Natural killer cell (primary cell): ENCODE results near the gene TSPAN18. TPM values are rescaled to one million over a fixed set of nuclear protein-coding genes. Genes with fewer than 3 reads are reported as not detected.

Experiments used
- ATAC-seq, 3 donors: fragments of 150-1000 bp in 2 of 3; fragments of 200-7000 bp in 1 of 3; cut with Tn5 transposase; 1 replicate in 1 of 3; 2 replicates in 2 of 3; pipeline ENCODE4 v1.10.0; 2021; ENCODE audit warnings: mild to moderate bottlenecking in 2 of 3, moderate library complexity in 2 of 3
- DNase-seq, 2 donors: peaks; one replicate each; pipeline versions ENCODE4 v3.0.0 to v3.0.0-alpha.2; 2013 to 2021; ENCODE audit warnings: mixed read lengths in 1 of 2
- H3K27ac ChIP-seq: one replicate; pipeline ENCODE4 v1.5.1; 2013; ENCODE audit warnings: mild to moderate bottlenecking, low read length
- H3K27me3 ChIP-seq: one replicate; pipeline ENCODE4 v1.6.1; 2013; ENCODE audit warnings: low read length; ENCODE audit not compliant: control insufficient read depth, insufficient read depth
- H3K36me3 ChIP-seq: one replicate; pipeline ENCODE4 v1.6.1; 2013; ENCODE audit warnings: low read length; ENCODE audit not compliant: control insufficient read depth, insufficient read depth
- H3K4me1 ChIP-seq: one replicate; pipeline ENCODE4 v1.6.1; 2013; ENCODE audit warnings: low read length; ENCODE audit not compliant: control insufficient read depth, insufficient read depth
- H3K4me3 ChIP-seq: one replicate; pipeline ENCODE4 v1.5.1; 2013; ENCODE audit warnings: low read length
- H3K9me3 ChIP-seq: one replicate; pipeline ENCODE4 v1.6.1; 2013; ENCODE audit warnings: low read length; ENCODE audit not compliant: control insufficient read depth, insufficient read depth
- H3K27ac Mint-ChIP-seq, 2 donors: one replicate each; pipeline ENCODE4 v1.8.0; 2022; ENCODE audit warnings: mild to moderate bottlenecking in 2 of 2, mixed read lengths in 2 of 2, moderate library complexity in 1 of 2
- H3K27me3 Mint-ChIP-seq, 2 donors: one replicate each; pipeline ENCODE4 v1.8.0; 2022; ENCODE audit warnings: low read depth in 2 of 2, mixed read lengths in 2 of 2
- H3K36me3 Mint-ChIP-seq: one replicate; pipeline ENCODE4 v1.8.0; 2022; ENCODE audit warnings: mixed read lengths
- H3K4me1 Mint-ChIP-seq, 2 donors: one replicate each; pipeline ENCODE4 v1.8.0; 2022; ENCODE audit warnings: mixed read lengths in 2 of 2
- H3K4me3 Mint-ChIP-seq: one replicate; pipeline ENCODE4 v1.8.0; 2022; ENCODE audit warnings: mild to moderate bottlenecking, moderate library complexity, mixed read lengths
- H3K9me3 Mint-ChIP-seq, 2 donors: one replicate each; pipeline ENCODE4 v1.8.0; 2022; ENCODE audit warnings: mixed read lengths in 2 of 2
- WGBS: methylation state at CpG from one replicate; pipeline ENCODE4 v1.1.7; 2013; ENCODE audit warnings: missing lambda C conversion rate; ENCODE audit not compliant: insufficient coverage; 5-methylcytosine and 5-hydroxymethylcytosine counted together
- intact Hi-C: fragments of 100-400 bp; cut with micrococcal nuclease; formaldehyde crosslinking; loops from one replicate; pipeline ENCODE4 v1.14.2; 2022
- total RNA-seq, 4 donors: library from RNA; stranded (reverse); fragments of 120-200 nt in 1 of 4; gene quantifications; one replicate each; pipeline versions ENCODE4 v1.2.3 to v1.2.4, GENCODE V29; 2013 to 2022
- TF ChIP-seq, protein P1 (sequence below): fragments of 200-600 bp; IDR thresholded peaks from one replicate; pipeline ENCODE4 v1.8.0; 2022; ENCODE audit warnings: antibody characterized with exemption

TSPAN18 gene
- total RNA-seq, 3 donors from 2014 or later (not counting 1 experiment from before 2014, with no cell fraction given): 1.9 to 2.4 (median 2.3) TPM

DNA sequence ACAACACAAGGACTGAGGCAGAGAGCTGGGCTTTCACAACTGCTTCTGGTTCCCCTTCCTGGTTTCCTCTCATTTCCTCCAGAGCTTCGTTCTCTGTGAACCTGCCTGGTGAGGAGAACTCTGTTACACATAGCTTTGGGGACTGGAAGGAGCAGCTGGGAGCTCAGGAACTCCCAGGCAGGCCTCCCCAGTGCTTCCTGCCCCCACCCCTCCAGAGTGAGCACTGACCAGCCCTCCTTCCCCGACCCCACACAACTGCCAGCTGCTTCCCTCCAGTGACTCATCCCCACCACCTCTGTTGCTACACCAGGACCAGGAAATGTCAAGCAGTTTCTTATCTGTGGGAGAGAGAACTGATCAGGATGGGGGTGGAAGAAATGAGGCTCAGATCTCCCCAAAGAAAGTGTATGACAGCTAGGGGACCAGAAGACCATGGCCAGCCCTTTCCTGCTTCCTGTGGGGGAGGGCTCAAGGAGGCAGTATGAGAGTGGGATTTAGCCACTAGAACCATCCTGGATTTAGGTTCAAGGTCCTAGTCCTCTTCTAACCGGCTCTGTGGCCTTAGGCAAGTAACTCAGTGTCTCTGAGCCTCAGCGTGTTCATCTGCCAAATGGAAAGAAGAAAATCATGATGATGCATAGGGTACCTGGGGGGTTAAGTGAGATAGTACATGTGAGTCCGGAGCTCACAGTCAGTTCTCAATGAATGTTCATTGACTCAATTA lies 228.4 kb downstream of the TSPAN18 start:
- peaks cover 28% of the 10 kb centered on the region for H3K4me1 ChIP-seq
- TF ChIP-seq, protein P1, sequence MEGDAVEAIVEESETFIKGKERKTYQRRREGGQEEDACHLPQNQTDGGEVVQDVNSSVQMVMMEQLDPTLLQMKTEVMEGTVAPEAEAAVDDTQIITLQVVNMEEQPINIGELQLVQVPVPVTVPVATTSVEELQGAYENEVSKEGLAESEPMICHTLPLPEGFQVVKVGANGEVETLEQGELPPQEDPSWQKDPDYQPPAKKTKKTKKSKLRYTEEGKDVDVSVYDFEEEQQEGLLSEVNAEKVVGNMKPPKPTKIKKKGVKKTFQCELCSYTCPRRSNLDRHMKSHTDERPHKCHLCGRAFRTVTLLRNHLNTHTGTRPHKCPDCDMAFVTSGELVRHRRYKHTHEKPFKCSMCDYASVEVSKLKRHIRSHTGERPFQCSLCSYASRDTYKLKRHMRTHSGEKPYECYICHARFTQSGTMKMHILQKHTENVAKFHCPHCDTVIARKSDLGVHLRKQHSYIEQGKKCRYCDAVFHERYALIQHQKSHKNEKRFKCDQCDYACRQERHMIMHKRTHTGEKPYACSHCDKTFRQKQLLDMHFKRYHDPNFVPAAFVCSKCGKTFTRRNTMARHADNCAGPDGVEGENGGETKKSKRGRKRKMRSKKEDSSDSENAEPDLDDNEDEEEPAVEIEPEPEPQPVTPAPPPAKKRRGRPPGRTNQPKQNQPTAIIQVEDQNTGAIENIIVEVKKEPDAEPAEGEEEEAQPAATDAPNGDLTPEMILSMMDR: no peak
- intact Hi-C loops: no loop called here

DNA sequence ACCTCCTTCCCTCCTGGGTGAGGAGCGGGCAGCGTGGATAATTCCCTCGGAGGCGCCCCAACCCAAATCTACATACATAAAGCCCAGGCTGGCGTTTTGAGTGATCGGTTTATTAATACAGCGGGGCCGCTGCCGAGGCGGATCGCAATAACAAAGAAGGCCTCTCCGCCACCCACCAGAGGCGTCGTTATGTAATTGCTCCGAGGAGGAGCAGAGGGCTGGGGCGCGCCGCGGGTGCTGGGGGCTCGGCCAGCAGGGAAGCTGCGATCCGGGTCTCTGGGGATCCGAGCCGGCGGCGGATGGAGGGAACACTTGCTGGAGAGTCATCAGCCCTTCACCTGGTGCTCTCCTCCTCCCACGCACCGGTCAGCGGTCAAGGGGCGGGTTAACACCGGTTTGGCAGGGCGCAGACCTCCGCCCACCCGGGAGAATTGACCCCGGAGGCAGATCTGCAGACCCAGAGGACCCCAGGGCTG lies 230.3 kb downstream of the TSPAN18 start:
- Histone ChIP-seq H3K9me3 (no peaks in the 10 kb centered on the region), H3K4me3 (no peak overlapping the region), H3K27ac (no peak overlapping the region), H3K27me3 (no peaks in the 10 kb centered on the region), H3K4me1 (peaks cover 21% of the 10 kb centered on the region), H3K36me3 (no peaks in the 10 kb centered on the region)
- H3K4me3 Mint-ChIP-seq: no peak overlapping the region
- intact Hi-C loops: no loop called here
- peaks cover 0 to 35% of the 10 kb centered on the region in 2 donors for H3K27me3 Mint-ChIP-seq
- TF ChIP-seq, protein P1: no peak
- DNase-seq: no peak
- ATAC-seq: no peak
- 85% methylated on average over 33 of the region's 35 CpGs for WGBS
- H3K4me1 Mint-ChIP-seq: no peaks in the 10 kb centered on the region
- no peaks in the 10 kb centered on the region for H3K9me3 Mint-ChIP-seq
- no peaks in the 10 kb centered on the region for H3K36me3 Mint-ChIP-seq
- no peak overlapping the region for H3K27ac Mint-ChIP-seq

More for the DNA sequence above, 228.4 kb downstream of the TSPAN18 start:
- Mint-ChIP-seq H3K4me1 (no peaks in the 10 kb centered on the region), H3K4me3 (no peak overlapping the region), H3K9me3 (no peaks in the 10 kb centered on the region), H3K27me3 (peaks cover 0 to 38% of the 10 kb centered on the region in 2 donors), H3K27ac (no peak overlapping the region), H3K36me3 (no peaks in the 10 kb centered on the region)
- no peak overlapping the region for H3K27ac ChIP-seq
- ATAC-seq (no peak), DNase-seq (no peak)
- no peaks in the 10 kb centered on the region for H3K9me3 ChIP-seq
- no peak overlapping the region for H3K4me3 ChIP-seq
- H3K27me3 ChIP-seq: peaks cover 3% of the 10 kb centered on the region
- no peaks in the 10 kb centered on the region for H3K36me3 ChIP-seq
- 73% methylated on average over 4 of the region's 5 CpGs for WGBS

DNA sequence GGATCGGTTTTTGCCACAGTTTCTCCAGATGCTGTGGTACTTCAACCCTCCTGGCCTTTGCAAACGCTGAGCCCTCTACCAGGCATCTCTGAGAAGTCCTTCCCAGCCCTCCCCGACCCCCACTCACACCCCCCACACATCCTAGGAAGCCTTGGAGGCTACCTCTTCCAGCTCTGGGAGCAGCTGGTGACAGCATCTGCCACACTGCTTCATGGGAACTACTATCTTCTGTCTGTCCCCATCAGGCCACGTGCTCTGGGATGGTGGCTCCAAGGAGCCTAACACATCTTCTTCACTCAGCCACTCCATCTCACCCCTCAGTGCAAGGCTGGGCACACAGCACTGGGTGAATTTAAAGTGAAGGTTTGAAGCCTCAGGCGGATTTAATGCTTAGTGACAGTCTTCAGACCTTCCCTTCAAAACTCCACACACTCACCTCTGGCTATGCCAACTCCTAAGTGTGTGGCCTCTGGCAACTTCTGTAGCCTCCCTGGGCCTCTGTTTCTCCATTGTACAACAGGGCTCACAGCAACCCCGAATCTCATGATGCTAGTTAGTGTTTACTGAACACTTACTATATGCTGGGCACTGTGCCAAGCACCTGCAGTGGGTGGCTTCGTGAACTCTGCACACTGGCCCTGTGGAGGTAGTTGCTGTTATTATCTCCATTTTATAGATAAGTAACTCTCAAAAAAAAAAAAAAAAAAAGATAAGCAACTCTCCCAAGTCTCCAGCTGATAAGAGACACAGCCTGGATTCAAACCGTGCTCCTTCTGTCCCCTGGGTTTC lies 231.2 kb downstream of the TSPAN18 start:
- Histone ChIP-seq H3K4me1 (peaks cover 21% of the 10 kb centered on the region), H3K4me3 (no peak overlapping the region), H3K36me3 (no peaks in the 10 kb centered on the region), H3K27me3 (no peaks in the 10 kb centered on the region), H3K27ac (no peak overlapping the region), H3K9me3 (no peaks in the 10 kb centered on the region)
- no peaks in the 10 kb centered on the region for H3K36me3 Mint-ChIP-seq
- DNase-seq (no peak), ATAC-seq (no peak)
- H3K27me3 Mint-ChIP-seq: peaks cover 0 to 35% of the 10 kb centered on the region in 2 donors
- no peaks in the 10 kb centered on the region for H3K4me1 Mint-ChIP-seq
- H3K27ac Mint-ChIP-seq: no peak overlapping the region
- intact Hi-C loops: no loop called here
- H3K4me3 Mint-ChIP-seq: no peak overlapping the region
- 88% methylated on average over 7 of the region's 8 CpGs for WGBS
- TF ChIP-seq, protein P1: no peak
- H3K9me3 Mint-ChIP-seq: no peaks in the 10 kb centered on the region
